Brain microvascular endothelial cell (primary cell): ENCODE data around the gene LGMN.
A peak's percentile ranks its signal among the peaks of the same experiment; 100 is the strongest.

Experiments used
- DNase-seq: peaks from one replicate; pipeline ENCODE4 v3.0.0-alpha.2; 2020
- H3K27ac ChIP-seq: fragments of 250-450 bp; sonication (Bioruptor Pico); 2 replicates; pipeline ENCODE4 v1.5.1; 2020; ENCODE audit warnings: mild to moderate bottlenecking, moderate library complexity
- H3K27me3 ChIP-seq: fragments of 250-450 bp; sonication (Bioruptor Pico); replicated peaks from 2 replicates; pipeline ENCODE4 v1.5.1; 2020; ENCODE audit warnings: mild to moderate bottlenecking
- H3K36me3 ChIP-seq: fragments of 250-450 bp; sonication (Bioruptor Pico); replicated peaks from 2 replicates; pipeline ENCODE4 v1.5.1; 2020; ENCODE audit warnings: mild to moderate bottlenecking
- H3K4me3 ChIP-seq: 2 replicates; pipeline ENCODE4 v1.5.1; 2011; ENCODE audit warnings: low read depth, mild to moderate bottlenecking, control low read depth, low read length, moderate library complexity
- in situ Hi-C: cut with HindIII; loops from 2 replicates; pipeline ENCODE4 v1.10.0; 2017; ENCODE audit warnings: low sequenced_read_pairs, low pct_ligation_motif_present
- TF ChIP-seq, protein P1 (sequence below): IDR thresholded peaks from 2 replicates; pipeline ENCODE4 v1.5.1; 2011; ENCODE audit warnings: low read depth, mild to moderate bottlenecking, moderate library complexity, low read length, control low read depth, inconsistent platforms; ENCODE audit errors: missing control alignments

The LGMN gene

DNA sequence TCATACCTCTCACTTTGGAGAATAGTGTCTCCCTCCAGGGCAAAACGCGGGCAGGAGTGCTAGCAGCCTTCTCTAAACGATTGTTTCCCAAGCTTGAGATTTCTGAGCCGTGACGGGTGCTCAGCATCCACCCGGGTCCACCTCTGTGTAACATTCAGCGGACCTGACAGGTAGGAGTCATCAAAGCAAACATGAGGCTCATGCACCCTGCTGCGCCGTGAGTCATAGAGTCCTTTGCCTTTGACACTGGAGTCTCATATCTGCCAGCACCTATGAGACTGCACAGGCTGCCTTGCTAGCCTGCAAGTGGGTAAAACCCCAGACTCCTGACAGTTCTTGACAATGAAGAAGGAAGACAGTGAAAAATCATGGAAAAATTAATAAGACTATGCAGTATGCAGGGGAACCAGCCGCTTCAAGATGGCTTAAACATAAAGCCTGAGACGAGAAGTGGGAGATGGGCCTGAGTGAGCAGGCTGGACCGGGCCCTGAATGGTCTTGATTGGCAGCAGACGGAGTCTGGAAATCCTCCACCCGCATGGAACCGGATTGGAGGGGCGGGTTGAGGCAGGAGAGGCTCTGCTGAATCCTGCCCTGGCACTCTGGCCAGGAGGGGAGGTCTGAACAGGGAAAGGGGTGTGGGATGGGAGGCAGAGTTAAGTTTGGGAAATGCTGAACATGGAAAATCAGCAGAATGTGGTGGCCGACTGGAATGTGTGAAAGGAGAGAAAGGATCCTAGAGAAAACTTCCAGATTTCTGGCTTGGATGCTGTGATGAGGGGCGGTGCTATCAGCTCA is 54.2 kb downstream of the LGMN start:
- no peak for DNase-seq
- no peaks in the 10 kb centered on the region for H3K27me3 ChIP-seq
- TF ChIP-seq, protein P1, sequence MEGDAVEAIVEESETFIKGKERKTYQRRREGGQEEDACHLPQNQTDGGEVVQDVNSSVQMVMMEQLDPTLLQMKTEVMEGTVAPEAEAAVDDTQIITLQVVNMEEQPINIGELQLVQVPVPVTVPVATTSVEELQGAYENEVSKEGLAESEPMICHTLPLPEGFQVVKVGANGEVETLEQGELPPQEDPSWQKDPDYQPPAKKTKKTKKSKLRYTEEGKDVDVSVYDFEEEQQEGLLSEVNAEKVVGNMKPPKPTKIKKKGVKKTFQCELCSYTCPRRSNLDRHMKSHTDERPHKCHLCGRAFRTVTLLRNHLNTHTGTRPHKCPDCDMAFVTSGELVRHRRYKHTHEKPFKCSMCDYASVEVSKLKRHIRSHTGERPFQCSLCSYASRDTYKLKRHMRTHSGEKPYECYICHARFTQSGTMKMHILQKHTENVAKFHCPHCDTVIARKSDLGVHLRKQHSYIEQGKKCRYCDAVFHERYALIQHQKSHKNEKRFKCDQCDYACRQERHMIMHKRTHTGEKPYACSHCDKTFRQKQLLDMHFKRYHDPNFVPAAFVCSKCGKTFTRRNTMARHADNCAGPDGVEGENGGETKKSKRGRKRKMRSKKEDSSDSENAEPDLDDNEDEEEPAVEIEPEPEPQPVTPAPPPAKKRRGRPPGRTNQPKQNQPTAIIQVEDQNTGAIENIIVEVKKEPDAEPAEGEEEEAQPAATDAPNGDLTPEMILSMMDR, result no peak
- H3K36me3 ChIP-seq, result no peaks in the 10 kb centered on the region
- H3K4me3 ChIP-seq, result no peak overlapping the region
- in situ Hi-C loops, result no loop called here
- H3K27ac ChIP-seq, result no peak overlapping the region

DNA sequence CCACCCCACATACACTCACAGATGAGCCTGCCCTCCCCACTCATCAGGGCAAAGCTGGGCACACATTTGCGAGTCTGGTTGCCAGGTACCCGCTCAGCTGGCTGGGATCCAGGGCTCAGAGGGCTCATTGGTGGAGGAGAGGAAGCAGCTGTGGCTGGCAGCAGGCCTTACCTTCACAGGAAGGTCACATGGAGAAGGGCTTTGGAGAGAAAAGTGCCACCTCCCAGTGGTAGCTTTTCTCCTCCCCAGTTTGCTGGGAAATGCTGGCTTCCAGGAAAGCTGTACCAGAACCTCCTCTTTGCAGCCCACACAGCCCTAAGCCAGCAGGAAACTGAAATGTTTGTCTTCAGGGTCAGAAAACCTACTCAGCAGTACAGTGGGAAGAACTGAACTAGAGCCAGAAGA is 55.6 kb downstream of the LGMN start:
- no peak for DNase-seq
- Histone ChIP-seq H3K4me3 (no peak overlapping the region), H3K36me3 (no peaks in the 10 kb centered on the region), H3K27ac (no peak overlapping the region), H3K27me3 (no peaks in the 10 kb centered on the region)
- TF ChIP-seq, protein P1, result no peak
- in situ Hi-C loops, result no loop called here

DNA sequence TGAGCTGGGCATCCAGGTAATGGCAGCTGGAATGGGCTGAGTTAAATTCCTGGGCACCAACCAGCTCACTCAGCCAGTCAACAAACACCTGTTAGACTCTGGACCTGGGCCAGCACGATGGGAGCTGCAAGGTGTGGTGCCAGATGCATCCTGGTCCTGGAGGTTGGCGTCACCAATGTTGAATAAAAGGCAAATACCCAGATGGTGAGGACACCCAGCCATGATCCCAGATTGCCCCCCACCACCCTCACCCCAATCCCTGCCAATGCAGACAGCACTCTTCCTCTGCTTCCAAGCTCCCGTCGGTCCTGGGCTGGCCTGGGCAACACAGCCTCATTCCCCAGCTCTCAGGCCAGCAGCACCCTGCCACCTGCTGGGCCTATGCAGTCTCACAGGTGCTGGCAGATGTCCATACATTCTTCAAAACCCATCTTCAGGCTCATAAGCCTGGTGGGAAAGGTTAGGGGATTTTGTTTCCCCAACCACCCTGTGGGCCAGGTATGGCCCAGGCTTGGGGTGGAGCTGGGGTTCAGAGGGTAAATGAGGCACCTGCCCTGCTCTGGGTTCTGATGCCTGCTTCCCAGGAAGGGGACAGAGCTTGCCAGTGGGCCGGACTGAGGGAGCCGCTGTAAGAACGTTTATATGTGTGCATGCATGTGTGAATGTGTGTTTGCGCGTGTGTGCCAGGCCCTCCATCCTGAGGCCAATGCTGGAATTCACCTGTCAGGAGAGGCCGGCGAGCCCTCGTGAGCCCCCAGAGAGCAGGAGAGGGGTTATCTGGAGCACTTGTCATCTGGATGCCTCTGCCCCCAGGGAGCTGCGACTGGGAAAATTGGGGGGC is 58.0 kb downstream of the LGMN start:
- TF ChIP-seq, protein P1, result peak; percentile 84
- Histone ChIP-seq H3K27me3 (no peaks in the 10 kb centered on the region), H3K36me3 (no peaks in the 10 kb centered on the region), H3K27ac (no peak overlapping the region), H3K4me3 (no peak overlapping the region)
- in situ Hi-C loops, result no loop called here
- peak; percentile 53 for DNase-seq

DNA sequence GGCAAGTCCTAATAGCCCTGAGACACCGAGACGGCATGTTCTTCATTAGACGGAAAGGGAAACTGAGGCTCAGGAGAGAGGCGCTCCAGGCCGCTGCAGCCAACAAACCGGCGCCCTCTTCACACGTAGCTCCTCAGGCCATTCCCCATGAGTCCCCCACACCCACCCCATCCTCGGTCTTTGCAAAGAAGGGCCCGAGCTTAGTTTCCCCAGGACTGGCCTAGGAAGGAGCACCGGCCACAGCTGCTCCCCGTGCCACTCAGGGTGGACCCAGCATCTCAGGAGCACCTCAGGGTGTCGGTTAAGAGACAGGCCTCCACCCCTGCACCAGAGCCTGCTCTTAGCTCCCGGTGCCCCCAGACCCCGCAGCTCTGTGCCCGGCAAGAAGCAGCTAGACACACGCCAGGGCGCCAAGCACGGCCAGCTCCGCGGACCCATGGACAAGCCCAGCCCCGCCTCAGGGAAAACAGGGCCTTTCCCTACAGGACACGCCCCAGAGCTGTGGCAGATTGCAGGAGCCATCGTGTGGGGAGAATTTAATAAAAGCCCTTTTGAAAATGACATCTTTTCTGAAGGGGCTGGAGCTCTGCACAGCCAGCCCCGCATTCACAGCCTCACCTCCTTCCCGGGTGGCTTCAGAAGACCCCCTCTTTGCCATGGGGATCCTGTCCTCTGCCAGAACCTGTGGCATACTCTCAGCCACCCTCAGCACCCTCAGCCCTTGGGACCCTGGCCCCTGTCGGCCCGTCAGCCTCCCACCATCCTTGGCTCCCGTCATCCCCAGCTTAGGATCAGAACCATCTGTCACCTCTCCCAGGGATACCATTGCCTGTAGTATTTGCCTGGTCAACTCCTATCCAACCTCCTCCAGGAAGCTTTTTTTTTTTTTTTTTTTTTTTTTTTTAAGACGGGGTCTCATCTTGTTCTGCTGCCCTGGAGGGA is 59.7 kb downstream of the LGMN start:
- Histone ChIP-seq H3K36me3 (no peaks in the 10 kb centered on the region), H3K27ac (no peak overlapping the region), H3K4me3 (no peak overlapping the region), H3K27me3 (no peaks in the 10 kb centered on the region)
- in situ Hi-C loops, result no loop called here
- DNase-seq, result no peak
- TF ChIP-seq, protein P1, result no peak

DNA sequence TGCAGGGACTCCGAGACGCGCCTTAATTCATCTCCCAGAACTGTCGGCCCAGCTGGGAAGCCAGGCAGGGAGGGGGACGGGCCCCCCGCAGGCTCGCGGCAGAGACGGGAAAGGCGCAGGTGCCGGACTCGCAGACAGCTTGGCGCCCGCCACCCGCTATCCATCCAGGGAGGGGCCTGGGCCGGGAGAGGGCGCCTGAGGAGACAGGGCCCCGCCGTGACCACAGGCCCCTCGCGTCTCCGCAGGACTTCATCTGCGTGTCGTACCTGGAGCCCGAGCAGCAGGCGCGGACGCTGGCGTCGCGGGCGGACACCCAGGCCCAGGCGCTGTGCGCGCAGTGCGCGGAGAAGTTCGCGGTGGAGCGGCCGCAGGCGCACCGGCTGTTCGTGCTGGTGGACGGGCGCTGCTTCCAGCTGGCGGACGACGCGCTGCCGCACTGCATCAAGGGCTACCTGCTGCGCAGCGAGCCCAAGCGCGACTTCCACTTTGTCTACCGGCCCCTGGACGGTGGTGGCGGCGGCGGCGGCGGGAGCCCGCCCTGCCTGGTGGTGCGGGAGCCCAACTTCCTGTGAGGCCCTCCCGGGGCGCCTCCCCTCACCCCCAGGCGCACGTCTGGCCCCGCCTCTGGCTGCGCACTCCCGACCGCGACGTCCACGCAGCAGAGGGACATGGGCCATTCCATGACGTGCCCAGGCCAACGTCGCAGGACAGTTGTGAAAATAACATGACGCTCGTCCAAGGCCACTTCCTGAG is 60.6 kb downstream of the LGMN start:
- H3K27me3 ChIP-seq, result no peaks in the 10 kb centered on the region
- no peak overlapping the region for H3K27ac ChIP-seq
- no peaks in the 10 kb centered on the region for H3K36me3 ChIP-seq
- DNase-seq, result no peak
- TF ChIP-seq, protein P1, result no peak
- H3K4me3 ChIP-seq, result peak overlapping the region; percentile 43
- in situ Hi-C loops, result no loop called here
